HG02970 (cell line): ENCODE results near the gene ADAM12.

Experiments used
- ATAC-seq: cut with Tn5 transposase; IDR thresholded peaks from one replicate; pipeline ENCODE4 v1.9.1; 2021; ENCODE audit warnings: mild to moderate bottlenecking, moderate library complexity, moderate number of reproducible peaks; ENCODE audit not compliant: unreplicated experiment, low FRiP score

The ADAM12 gene

GRCh38 chr10:126158133-126158892, 230.0 kb downstream of the ADAM12 start:
- ATAC-seq, result no peak

- no peak for ATAC-seq
These were observed 231.1 kb downstream of the ADAM12 start for GRCh38 chr10:126157189-126157588.

- ATAC-seq, result no peak
These were observed 231.8 kb downstream of the ADAM12 start for GRCh38 chr10:126156503-126156902.

GRCh38 chr10:126156012-126156411, 232.3 kb downstream of the ADAM12 start:
- no peak for ATAC-seq

- ATAC-seq, result no peak
These were observed 232.7 kb downstream of the ADAM12 start for GRCh38 chr10:126155528-126155927.

GRCh38 chr10:126153711-126154628, 234.3 kb downstream of the ADAM12 start:
- ATAC-seq, result no peak

GRCh38 chr10:126147866-126148587, 240.2 kb downstream of the ADAM12 start:
- ATAC-seq, result no peak

- no peak for ATAC-seq
These were observed 241.5 kb downstream of the ADAM12 start for GRCh38 chr10:126146771-126147170.

GRCh38 chr10:126143117-126143516, 245.2 kb downstream of the ADAM12 start:
- ATAC-seq, result no peak

- ATAC-seq, result no peak
These were observed 247.5 kb downstream of the ADAM12 start for GRCh38 chr10:126140746-126141273.

- ATAC-seq, result no peak
These were observed 250.6 kb downstream of the ADAM12 start for GRCh38 chr10:126137562-126138221.

GRCh38 chr10:126135941-126136595, 252.2 kb downstream of the ADAM12 start:
- no peak for ATAC-seq

GRCh38 chr10:126135177-126135576, 253.1 kb downstream of the ADAM12 start:
- no peak for ATAC-seq

GRCh38 chr10:126133906-126134656, 254.2 kb downstream of the ADAM12 start:
- ATAC-seq, result no peak

GRCh38 chr10:126133082-126133620, 255.1 kb downstream of the ADAM12 start:
- ATAC-seq, result no peak

GRCh38 chr10:126131341-126131740, 256.9 kb downstream of the ADAM12 start:
- ATAC-seq, result no peak

GRCh38 chr10:126130271-126130710, 258.0 kb downstream of the ADAM12 start:
- no peak for ATAC-seq

- ATAC-seq, result no peak
These were observed 259.3 kb downstream of the ADAM12 start for GRCh38 chr10:126129026-126129425.
